GM19099 (cell line): ENCODE results near the gene GNAT1.

Experiments used
- POLR2A ChIP-seq: IDR thresholded peaks from 3 replicates; pipeline ENCODE4 v1.6.1; 2011; ENCODE audit warnings: low read depth; ENCODE audit not compliant: insufficient read length; ENCODE audit errors: extremely low read depth

Gene GNAT1

DNA sequence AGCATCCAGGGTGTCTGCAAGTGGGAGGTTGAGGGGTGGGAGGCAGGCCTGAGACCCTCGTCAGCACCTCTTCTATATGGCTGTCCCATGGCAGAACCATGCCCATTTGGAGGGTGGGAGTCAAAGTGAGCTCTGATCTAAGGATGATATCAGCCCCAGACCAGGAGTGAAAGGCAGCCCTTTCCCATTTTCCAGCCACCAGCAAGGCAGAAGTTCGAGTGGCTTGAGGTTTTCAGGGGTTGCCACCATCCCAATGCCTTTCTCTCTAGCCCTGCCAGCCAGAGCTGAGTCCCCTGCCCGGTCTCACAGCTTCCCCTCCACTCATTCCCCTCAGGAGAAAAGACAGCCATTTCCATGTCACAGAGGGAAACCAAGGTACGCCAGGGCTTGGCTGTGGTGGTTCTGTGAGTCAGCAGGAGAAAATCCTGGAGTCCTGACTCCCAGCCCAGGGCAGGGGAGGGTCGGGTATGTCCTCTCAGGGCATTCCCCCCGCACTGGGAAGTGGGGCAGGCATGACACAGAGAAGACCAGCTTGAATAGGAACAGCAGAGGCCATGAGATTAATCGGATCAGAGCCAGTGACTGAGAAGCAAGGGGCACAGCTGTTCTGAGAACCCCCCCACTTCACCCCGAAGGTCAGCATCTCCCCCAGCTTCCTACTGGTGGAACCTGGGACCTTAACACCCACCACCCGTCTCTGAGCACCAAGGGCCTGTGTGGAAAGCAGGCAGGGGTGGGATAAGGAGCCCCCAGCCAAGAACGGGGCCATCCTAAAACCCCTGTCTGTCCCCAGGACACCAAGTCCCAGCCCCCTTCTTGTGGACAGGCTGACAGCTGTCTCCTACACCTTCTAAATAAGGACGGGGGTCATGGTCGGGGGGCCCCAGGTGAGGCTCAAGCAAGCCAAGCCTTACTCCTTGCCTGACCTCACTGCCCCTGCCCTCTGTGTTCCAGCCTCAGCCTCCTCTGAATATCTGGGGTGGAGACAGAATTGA is 12.7 kb downstream of the GNAT1 start:
- TF ChIP-seq POLR2A = no peak

DNA sequence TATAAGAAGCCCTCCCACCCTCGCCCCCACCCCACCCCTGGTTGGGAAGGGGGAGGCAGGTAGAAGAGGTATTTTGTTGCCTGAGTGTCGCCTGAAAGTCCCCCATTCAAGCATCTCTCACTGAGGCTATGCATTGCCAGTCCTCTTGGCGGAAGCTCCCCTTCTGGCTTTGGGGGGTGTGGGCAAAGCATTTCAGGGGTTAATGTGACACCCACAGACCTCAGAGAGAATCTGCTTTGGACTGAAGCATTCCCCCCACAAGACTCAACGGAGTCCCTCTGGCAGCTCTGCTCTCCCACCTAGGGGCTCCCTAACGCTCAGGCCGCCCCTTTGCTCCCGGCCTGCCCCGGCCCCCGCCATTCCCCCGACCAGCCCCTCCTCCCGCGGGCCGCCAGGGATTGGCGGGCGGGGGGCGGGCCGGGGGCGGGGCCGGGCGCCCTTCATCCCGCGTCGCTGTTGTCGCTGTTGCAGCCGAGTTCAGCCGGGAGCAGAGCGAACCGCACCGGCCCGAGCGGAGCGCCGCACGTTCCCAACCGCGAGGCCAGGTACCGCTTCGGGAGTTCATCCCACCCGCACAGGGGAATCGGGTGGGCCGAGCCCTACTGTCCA is 13.5 kb downstream of the GNAT1 start, which contains the start of gene SLC38A3:
Gene SLC38A3 (plus strand): TSS at position 468 of the 609 bp plus-strand sequence. CDS start 8,929 bp downstream, outside the sequence.
- TF ChIP-seq POLR2A = no peak

DNA sequence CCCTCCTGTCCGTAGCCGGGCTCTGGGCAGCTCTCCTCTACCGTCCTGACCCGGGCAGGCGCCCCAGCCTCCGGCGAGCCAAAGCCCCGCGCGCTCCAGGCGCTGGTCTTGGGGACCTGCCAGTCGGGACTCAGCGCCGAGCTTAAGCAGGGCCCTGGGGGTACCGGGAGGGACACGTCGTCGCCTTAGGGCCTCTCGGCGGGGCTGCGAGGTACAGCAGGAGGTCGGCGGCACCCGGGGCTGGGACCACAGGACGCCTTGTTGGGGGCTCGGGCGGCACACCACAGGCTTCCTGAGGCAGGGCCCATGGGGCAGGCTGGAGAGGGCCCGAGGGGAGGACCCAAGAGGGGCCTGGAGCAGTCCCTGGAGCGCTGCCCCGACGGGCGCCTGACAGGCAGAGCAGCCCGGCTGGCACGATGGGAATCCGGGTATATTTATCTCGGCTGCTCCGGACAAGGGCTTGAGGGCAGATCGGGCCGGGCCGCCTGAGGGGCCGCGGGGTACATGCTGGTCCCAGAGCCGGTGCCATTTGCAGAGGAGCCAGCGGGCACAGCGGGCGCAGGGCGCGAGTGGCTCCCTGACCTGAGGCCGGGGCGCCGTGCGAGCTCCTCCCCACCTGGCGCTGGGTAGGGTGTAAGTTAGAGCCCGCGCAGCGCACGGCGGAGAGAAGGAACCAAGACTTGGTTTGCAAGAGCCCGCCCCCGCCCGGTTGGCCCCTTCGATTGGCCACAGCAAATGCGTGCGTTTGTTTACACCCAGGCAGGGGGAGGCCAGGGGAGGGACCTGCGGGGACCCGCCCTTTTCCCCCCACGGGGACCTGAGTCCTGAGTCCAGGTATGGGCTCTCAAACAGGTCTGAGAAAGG is 14.2 kb downstream of the GNAT1 start:
- no peak for TF ChIP-seq POLR2A

DNA sequence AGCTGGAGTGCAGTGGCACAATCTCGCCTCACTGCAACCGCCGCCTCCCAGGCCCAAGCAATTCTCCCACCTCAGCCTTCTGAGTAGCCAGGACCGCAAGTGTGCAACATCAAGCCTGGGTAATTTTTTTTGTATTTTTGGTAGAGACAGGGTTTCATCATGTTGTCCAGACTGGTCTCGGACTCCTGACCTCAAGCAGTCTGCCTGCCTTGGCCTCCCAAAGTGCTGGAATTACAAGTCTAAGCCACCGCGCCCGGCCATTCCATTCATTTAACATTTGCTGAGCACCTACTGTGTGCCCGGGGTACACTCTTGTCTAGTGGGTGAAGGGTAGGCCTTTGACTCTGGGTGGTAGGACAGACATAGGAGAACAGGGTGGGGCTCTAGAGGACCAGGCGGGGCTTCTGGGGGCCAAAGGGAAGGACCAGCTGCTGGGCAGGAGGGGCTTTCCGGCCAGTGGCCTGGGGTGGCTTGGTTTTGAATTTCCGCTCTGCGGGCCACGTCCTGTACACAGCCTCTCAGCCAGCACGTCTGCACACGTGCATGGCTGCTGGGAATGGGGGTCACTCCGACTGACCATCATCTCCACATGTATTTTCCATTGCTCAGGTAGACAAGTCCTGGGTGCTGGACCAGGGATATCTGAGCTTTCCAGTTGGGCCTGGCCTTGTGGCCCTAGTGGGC is 16.1 kb downstream of the GNAT1 start:
- TF ChIP-seq POLR2A = no peak

DNA sequence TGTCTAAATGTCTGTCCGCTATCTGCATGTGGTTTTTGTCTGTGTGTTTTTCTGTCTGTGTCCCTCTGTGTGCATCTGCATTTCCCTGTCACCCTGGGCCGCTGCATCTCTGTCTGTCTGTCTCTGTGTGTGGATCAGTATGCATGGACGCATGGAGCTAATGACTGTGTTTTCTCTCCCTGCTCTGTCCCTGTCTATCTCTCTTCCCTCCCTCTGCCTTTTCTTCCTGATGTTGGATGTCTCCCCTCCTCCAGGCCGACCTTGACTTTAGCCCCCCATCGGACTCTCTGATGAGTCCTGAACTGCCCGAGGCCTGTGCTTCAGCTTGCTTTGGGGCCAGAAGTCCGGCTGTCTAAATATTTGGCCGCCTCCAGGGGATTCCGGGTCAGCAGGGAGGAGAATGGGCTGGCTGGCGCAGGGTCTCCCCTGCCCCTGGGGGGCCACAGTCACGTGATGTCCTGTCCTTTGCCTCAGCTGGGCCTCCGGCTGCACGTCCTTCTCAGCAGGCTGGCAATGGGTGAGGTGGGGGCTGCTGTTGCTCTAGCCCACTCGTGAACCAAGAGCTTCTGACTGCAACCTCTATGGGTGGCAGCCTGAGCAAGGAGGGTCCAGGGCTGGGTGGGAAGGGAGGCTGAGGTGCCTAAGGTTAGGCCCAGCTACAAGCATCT is 17.4 kb downstream of the GNAT1 start:
- no peak for TF ChIP-seq POLR2A

DNA sequence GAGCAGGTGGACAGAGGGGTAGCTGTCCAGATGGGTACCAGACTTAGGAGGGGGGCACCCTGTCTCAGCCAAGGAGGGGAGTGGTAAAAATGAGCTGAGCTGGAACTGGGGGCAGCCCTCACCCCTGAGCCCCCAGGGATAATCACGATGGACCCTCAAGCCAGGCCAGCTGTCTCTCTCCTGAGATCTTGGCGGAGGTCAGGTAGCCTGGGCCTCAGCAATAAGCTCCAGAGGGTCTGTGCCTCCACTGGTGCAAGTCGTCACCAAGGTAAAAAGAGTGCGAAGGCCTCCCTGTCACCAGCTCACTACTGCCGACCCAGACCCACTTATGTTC is 18.7 kb downstream of the GNAT1 start:
- TF ChIP-seq POLR2A = no peak

DNA sequence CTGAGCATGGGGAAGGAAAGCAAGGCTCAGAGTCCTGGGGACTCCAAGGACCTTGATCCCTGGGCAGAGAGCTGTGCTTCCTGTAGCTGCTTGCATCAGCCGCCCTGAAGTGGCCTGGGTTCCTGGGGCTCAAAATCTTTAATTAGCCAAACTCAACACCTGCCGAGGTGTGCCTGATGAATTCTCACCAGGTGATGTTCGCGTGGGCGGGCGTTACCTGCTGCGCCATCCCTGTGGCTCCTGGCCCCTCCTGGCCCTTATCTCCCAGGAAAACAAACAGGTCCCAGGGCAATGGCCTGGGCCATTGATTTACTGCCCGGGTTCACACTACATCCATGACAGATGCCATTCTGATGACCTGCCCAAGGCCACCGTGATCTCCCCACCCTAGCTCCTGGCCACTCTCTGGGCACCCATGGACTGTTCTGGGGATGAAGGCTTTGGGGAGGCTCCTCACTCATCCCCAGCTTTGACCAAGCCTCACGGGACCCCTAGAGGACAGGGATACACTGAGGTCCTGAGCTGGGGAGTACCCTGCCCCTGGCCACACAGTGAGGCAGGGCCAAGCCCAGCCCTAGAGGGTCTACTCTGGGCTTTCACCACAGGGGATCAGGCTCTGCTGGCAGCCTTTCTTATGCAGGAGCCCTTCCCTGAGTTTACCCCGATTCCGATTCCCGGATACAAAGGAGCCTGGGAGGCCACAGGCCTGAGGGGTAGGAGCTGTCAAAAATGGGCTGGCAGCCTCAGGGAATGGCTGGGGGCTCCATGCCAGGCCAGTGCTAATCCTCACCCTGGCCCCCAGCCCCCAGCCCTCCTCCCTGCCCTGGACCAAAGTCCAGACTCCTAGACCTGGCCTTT is 19.3 kb downstream of the GNAT1 start:
- no peak for TF ChIP-seq POLR2A

DNA sequence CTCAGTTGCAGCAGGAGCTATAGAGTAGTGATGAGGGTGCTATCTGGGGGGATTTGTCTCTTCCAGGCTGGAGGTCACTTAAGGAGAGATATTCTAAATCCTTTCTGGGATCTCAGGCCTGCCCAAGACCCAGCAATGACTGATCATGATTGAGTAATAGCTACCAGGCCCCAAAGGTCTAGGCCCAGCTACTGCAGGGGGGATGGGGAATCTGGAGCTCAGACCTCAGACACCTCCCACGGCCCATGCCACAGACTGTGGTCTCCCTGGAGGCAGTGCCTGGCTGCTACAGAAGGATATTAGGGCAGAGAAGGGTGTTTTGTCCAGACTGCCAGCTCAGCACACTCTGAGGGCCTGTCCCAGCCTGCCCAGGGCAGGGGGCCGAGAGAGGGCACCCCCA is 20.5 kb downstream of the GNAT1 start:
- TF ChIP-seq POLR2A = no peak

DNA sequence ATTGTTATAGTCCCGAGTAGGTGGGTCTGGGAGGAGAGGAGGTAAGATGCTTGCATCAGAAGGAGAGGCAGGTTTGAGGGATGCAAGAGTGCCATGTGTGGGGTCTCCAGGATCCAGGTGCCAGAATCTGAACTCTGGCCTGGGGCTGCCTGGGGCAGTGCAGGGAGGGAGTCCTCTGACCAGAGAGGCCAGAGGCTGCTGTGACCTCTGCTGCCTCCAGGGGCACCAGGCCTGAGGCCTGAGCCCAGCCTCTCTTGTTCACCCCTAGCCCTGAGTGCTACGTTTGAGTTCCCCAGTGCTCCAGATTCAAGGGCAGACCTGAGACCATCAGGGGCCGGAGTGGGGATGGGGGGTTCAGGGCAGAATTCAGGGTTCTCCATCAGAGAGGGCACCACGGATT is 21.1 kb downstream of the GNAT1 start:
- TF ChIP-seq POLR2A = no peak

DNA sequence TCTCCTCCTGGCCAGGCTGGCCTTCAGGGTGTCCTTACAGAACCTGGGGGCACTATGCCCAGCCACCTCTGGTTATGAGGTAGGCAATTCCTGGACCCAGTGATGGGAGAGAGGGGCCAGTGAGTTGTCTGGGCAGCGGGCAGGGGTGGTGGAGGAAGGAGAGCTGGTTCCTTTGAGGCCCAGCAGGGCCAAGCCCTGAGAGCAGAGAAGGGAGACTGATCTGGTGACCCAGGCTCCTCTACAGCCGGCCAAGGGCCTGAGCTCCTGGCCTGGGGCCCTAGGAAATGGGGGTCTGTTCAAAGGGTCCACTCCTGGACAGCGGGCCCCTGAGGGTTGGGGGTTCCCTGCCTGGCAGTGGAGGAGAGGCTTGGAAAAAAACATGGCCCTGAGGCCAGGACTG is 21.6 kb downstream of the GNAT1 start:
- TF ChIP-seq POLR2A = no peak

DNA sequence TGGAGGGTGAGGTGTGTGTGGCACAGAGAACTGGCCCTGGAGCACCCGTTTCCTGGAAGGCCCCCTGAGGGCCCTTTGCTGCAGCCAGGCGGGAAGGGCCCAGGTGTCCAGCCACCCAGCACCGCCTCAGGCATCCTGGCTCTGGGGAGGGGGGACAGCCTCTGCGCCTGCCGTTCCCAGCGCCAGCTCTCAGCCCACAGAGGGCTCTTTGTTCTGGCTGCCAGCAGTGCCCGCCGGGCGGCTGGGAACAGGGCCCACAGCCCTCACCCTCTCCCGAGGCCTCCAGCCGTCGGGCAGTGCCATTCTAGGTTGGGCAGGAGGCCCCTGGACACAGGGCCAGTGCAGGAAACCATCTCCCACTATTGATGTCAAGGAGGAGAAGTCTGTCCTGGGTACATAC is 22.0 kb downstream of the GNAT1 start:
- no peak for TF ChIP-seq POLR2A

DNA sequence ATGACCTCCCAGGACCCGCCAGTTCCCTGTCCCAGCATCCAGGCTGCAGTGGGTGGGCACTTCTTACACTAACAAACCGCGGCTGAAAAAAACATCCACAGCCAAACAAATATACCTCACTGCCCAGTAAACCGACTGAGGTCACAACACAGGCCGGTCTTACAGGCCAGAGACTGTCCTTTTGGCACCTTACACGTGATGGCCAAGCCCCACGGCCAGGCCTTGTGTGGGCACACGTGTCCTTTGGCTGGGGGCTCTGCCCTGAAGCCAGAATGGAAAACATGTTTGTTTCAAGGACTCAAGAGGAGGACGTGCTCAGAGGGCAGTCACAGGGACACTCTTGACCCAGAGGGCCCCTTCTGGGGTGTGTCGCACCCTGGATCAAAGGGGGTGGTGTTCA is 23.4 kb downstream of the GNAT1 start:
- no peak for TF ChIP-seq POLR2A

DNA sequence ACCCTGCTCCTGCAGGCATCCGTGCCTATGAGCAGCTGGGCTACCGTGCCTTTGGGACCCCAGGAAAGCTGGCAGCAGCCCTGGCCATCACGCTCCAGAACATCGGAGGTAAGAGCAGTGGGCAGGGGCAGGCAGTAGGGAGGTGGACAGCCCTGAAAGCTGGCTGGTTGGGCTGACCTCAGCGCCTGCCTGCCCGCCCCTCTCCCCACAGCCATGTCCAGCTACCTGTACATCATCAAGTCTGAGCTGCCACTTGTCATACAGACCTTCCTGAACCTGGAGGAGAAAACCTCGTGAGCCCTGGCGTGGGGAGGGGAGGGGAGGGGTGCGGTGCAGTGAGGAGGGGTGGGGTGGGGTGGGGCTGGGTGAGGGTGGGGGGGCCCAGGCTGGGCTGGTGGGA is 24.1 kb downstream of the GNAT1 start:
- no peak for TF ChIP-seq POLR2A

DNA sequence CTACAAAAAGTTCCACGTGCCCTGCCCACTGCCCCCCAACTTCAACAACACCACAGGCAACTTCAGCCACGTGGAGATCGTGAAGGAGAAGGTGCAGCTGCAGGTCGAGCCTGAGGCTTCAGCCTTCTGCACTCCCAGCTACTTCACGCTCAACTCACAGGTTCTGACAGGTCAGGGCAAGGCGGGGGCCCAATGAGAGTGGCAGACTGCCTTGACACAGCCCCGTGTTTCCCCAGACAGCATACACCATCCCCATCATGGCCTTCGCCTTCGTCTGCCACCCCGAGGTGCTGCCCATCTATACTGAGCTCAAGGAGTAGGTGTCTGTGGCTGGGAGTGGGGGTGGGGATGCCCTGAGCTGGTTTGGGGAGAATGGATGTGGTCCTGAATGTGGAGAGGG is 26.3 kb downstream of the GNAT1 start:
- no peak for TF ChIP-seq POLR2A

DNA sequence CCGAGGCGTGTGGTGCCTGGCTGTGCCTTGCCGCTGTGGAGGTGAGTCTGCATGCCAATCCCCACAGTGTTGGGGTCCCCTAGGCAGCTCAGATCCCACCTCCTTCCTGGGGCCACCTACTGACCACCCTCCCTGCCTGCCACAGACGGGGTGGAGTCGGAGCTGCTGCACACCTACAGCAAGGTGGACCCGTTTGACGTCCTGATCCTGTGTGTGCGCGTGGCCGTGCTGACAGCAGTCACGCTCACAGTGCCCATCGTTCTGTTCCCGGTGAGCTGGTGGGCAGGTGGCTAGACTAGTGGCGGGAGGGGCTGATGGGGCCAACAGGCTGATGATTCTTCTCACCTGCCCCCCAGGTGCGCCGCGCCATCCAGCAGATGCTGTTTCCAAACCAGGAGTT is 27.0 kb downstream of the GNAT1 start:
- TF ChIP-seq POLR2A = no peak
